Neural progenitor cell (in vitro differentiated cells): ENCODE data around the gene PTPRR. TPM values are rescaled to one million over a fixed set of nuclear protein-coding genes. Genes with fewer than 3 reads are reported as not detected.

Experiments used
- DNase-seq: peaks from one replicate; pipeline ENCODE4 v3.0.0-alpha.2; 2016; ENCODE audit warnings: low spot score
- H2AFZ ChIP-seq: fragments of 200-600 bp; sonication (generic); replicated peaks from 2 replicates; pipeline ENCODE4 v1.6.1; 2016; ENCODE audit warnings: antibody characterized with exemption
- H3F3A ChIP-seq: fragments of 200-600 bp; sonication (generic); 2 replicates; pipeline ENCODE4 v1.6.1; 2016; ENCODE audit warnings: antibody characterized with exemption, low read depth
- H3K27ac ChIP-seq: fragments of 200-600 bp; sonication (generic); 2 replicates; pipeline ENCODE4 v1.5.1; 2016; ENCODE audit warnings: mild to moderate bottlenecking
- H3K27me3 ChIP-seq: fragments of 200-600 bp; sonication (generic); 2 replicates; pipeline ENCODE4 v1.6.1; 2016; ENCODE audit warnings: mild to moderate bottlenecking, moderate library complexity
- H3K36me3 ChIP-seq: fragments of 200-600 bp; sonication (generic); 2 replicates; pipeline ENCODE4 v1.5.1; 2016
- H3K4me1 ChIP-seq: fragments of 200-600 bp; sonication (generic); 2 replicates; pipeline ENCODE4 v1.6.1; 2016; ENCODE audit warnings: mixed run types
- H3K4me2 ChIP-seq: fragments of 200-600 bp; sonication (generic); 2 replicates; pipeline ENCODE4 v1.6.1; 2016
- H3K4me3 ChIP-seq: fragments of 200-600 bp; sonication (generic); 2 replicates; pipeline ENCODE4 v1.5.1; 2016
- H3K79me2 ChIP-seq: fragments of 200-600 bp; sonication (generic); 2 replicates; pipeline ENCODE4 v1.6.1; 2016; ENCODE audit warnings: low read depth
- H3K9ac ChIP-seq: fragments of 200-600 bp; sonication (generic); 2 replicates; pipeline ENCODE4 v1.6.1; 2016
- H3K9me3 ChIP-seq: fragments of 200-600 bp; sonication (generic); 2 replicates; pipeline ENCODE4 v1.5.1; 2016; ENCODE audit warnings: low read depth
- H4K20me1 ChIP-seq: fragments of 200-600 bp; sonication (generic); 2 replicates; pipeline ENCODE4 v1.6.1; 2016; ENCODE audit warnings: low read depth
- H3K27ac Mint-ChIP-seq: 3 replicates; pipeline ENCODE4 v1.8.0; 2021; ENCODE audit warnings: mixed read lengths
- H3K27me3 Mint-ChIP-seq: 2 replicates; pipeline ENCODE4 v1.8.0; 2022; ENCODE audit warnings: low read depth, mild to moderate bottlenecking, inconsistent platforms, moderate library complexity, mixed read lengths; ENCODE audit not compliant: insufficient read depth
- H3K36me3 Mint-ChIP-seq: 3 replicates; pipeline ENCODE4 v1.8.0; 2021; ENCODE audit warnings: mixed read lengths
- H3K4me1 Mint-ChIP-seq: 3 replicates; pipeline ENCODE4 v1.8.0; 2021; ENCODE audit warnings: mixed read lengths
- H3K4me3 Mint-ChIP-seq: 3 replicates; pipeline ENCODE4 v1.8.0; 2021; ENCODE audit warnings: mild to moderate bottlenecking, moderate library complexity, mixed read lengths
- H3K9me3 Mint-ChIP-seq: 3 replicates; pipeline ENCODE4 v1.8.0; 2020; ENCODE audit warnings: mixed read lengths
- EZH2 ChIP-seq: fragments of 200-600 bp; sonication (generic); IDR thresholded peaks from 2 replicates; pipeline ENCODE4 v1.6.1; 2017; ENCODE audit warnings: antibody characterized with exemption, mild to moderate bottlenecking, moderate library complexity
- EZH2phosphoT487 ChIP-seq: fragments of 200-600 bp; sonication (generic); IDR thresholded peaks from 2 replicates; pipeline ENCODE4 v1.6.1; 2017; ENCODE audit warnings: antibody characterized with exemption
- total RNA-seq: library from RNA; depleted of rRNA; stranded (reverse); fragments of >200 nt; gene quantifications from 2 replicates; pipeline ENCODE4 v1.2.3, GENCODE V29; 2015; ENCODE audit warnings: low replicate concordance
- TF ChIP-seq, protein P1 (sequence below): fragments of 200-600 bp; sonication (generic); IDR thresholded peaks from 2 replicates; pipeline ENCODE4 v1.5.1; 2017; ENCODE audit warnings: antibody characterized with exemption, mild to moderate bottlenecking

The PTPRR gene
- total RNA-seq, 1 donor from 2014 or later: not detected

- Mint-ChIP-seq H3K36me3 (peaks cover 2% of the 10 kb centered on the region), H3K4me1 (no peaks in the 10 kb centered on the region), H3K27ac (no peak overlapping the region), H3K9me3 (peaks cover 10% of the 10 kb centered on the region), H3K27me3 (no peaks in the 10 kb centered on the region), H3K4me3 (no peak overlapping the region)
- TF ChIP-seq, protein P1, sequence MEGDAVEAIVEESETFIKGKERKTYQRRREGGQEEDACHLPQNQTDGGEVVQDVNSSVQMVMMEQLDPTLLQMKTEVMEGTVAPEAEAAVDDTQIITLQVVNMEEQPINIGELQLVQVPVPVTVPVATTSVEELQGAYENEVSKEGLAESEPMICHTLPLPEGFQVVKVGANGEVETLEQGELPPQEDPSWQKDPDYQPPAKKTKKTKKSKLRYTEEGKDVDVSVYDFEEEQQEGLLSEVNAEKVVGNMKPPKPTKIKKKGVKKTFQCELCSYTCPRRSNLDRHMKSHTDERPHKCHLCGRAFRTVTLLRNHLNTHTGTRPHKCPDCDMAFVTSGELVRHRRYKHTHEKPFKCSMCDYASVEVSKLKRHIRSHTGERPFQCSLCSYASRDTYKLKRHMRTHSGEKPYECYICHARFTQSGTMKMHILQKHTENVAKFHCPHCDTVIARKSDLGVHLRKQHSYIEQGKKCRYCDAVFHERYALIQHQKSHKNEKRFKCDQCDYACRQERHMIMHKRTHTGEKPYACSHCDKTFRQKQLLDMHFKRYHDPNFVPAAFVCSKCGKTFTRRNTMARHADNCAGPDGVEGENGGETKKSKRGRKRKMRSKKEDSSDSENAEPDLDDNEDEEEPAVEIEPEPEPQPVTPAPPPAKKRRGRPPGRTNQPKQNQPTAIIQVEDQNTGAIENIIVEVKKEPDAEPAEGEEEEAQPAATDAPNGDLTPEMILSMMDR: no peak
- no peak for TF ChIP-seq EZH2
- TF ChIP-seq EZH2phosphoT487: no peak
- H3F3A ChIP-seq: no peaks in the 10 kb centered on the region
- no peak for DNase-seq
- H4K20me1 ChIP-seq: no peaks in the 10 kb centered on the region
- H3K4me3 ChIP-seq: no peak overlapping the region
- no peaks in the 10 kb centered on the region for H3K9me3 ChIP-seq
- H3K27ac ChIP-seq: no peak overlapping the region
- H3K4me1 ChIP-seq: no peaks in the 10 kb centered on the region
- H3K79me2 ChIP-seq: no peaks in the 10 kb centered on the region
- H2AFZ ChIP-seq: no peak overlapping the region
- H3K27me3 ChIP-seq: no peaks in the 10 kb centered on the region
- no peak overlapping the region for H3K9ac ChIP-seq
- no peaks in the 10 kb centered on the region for H3K36me3 ChIP-seq
- no peak overlapping the region for H3K4me2 ChIP-seq
These were observed 24.6 kb downstream of the PTPRR start for GRCh38 chr12:70895956-70896355.

DNA sequence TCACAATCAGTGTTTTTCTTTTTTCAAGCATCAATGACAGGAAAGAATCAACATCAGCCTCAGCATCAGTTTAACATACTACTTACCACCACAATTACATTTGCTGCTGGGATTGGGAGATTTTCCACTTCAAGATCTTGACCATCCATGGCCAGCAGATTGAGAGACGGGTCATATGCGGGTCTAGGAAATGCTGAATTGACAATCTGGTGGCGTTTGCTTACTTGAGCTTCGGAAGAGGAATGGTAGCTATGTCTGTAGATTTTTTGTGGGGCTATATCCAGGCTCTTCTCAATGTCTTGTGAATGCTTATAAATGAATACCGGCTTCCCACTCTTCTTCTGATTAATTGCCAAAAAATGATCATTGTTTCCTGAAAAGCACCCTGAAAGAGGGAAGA, 27.9 kb downstream of the PTPRR start:
- TF ChIP-seq, protein P1: no peak
- TF ChIP-seq EZH2phosphoT487: no peak
- TF ChIP-seq EZH2: no peak
- DNase-seq: no peak

GRCh38 chr12:70890895-70891832, 29.4 kb downstream of the PTPRR start:
- no peak overlapping the region for H3K4me3 Mint-ChIP-seq
- no peak overlapping the region for H3K27ac ChIP-seq
- H3K27me3 Mint-ChIP-seq: peaks cover 2% of the 10 kb centered on the region

More for the DNA sequence above, 27.9 kb downstream of the PTPRR start:
- Histone ChIP-seq H3K4me2 (no peak overlapping the region), H3K27me3 (no peaks in the 10 kb centered on the region), H3K9me3 (no peaks in the 10 kb centered on the region), H3K27ac (no peak overlapping the region), H3F3A (no peaks in the 10 kb centered on the region), H2AFZ (no peak overlapping the region), H3K4me3 (no peak overlapping the region), H3K9ac (no peak overlapping the region), H3K36me3 (no peaks in the 10 kb centered on the region), H4K20me1 (no peaks in the 10 kb centered on the region), H3K4me1 (no peaks in the 10 kb centered on the region), H3K79me2 (no peaks in the 10 kb centered on the region)
- peaks cover 6% of the 10 kb centered on the region for H3K9me3 Mint-ChIP-seq
- no peak overlapping the region for H3K27ac Mint-ChIP-seq
- no peaks in the 10 kb centered on the region for H3K4me1 Mint-ChIP-seq
- peaks cover 2% of the 10 kb centered on the region for H3K27me3 Mint-ChIP-seq
- no peak overlapping the region for H3K4me3 Mint-ChIP-seq
- peaks cover 2% of the 10 kb centered on the region for H3K36me3 Mint-ChIP-seq

More at GRCh38 chr12:70890895-70891832, 29.4 kb downstream of the PTPRR start:
- no peaks in the 10 kb centered on the region for H3K36me3 ChIP-seq
- no peak for DNase-seq
- H3K27me3 ChIP-seq: no peaks in the 10 kb centered on the region
- H3K4me3 ChIP-seq: no peak overlapping the region
- H3K79me2 ChIP-seq: no peaks in the 10 kb centered on the region
- TF ChIP-seq EZH2: no peak
- no peak for TF ChIP-seq EZH2phosphoT487
- TF ChIP-seq, protein P1: no peak
- H3K9ac ChIP-seq: no peak overlapping the region
- no peaks in the 10 kb centered on the region for H3K9me3 ChIP-seq
- Mint-ChIP-seq H3K9me3 (peaks cover 2% of the 10 kb centered on the region), H3K4me1 (no peaks in the 10 kb centered on the region), H3K36me3 (no peaks in the 10 kb centered on the region), H3K27ac (no peak overlapping the region)
- no peaks in the 10 kb centered on the region for H3F3A ChIP-seq
- H3K4me1 ChIP-seq: no peaks in the 10 kb centered on the region
- H4K20me1 ChIP-seq: no peaks in the 10 kb centered on the region
- H3K4me2 ChIP-seq: no peak overlapping the region
- no peak overlapping the region for H2AFZ ChIP-seq
